Fibroblast of lung (primary cell): ENCODE data around the gene PLB1. TPM values are rescaled to one million over a fixed set of nuclear protein-coding genes. Genes with fewer than 3 reads are reported as not detected.

Experiments used
- DNase-seq, 2 donors: peaks; one replicate each; pipeline versions ENCODE4 v3.0.0 to v3.0.0-alpha.2; 2010; ENCODE audit warnings: low read depth in 2 of 2
- H2AFZ ChIP-seq: 2 replicates; pipeline ENCODE4 v1.5.1; 2012; ENCODE audit warnings: low read length, control low read depth, inconsistent platforms
- H3K27ac ChIP-seq: 2 replicates; pipeline ENCODE4 v1.5.1; 2011; ENCODE audit warnings: low read length, control low read depth; ENCODE audit not compliant: insufficient read depth
- H3K27me3 ChIP-seq: 2 replicates; pipeline ENCODE4 v1.5.1; 2011; ENCODE audit warnings: mild to moderate bottlenecking, low read length; ENCODE audit not compliant: control insufficient read depth, insufficient read depth
- H3K36me3 ChIP-seq: 2 replicates; pipeline ENCODE4 v1.5.1; 2011; ENCODE audit warnings: low read length; ENCODE audit not compliant: control insufficient read depth, insufficient read depth
- H3K4me1 ChIP-seq: 2 replicates; pipeline ENCODE4 v1.5.1; 2011; ENCODE audit warnings: low read length; ENCODE audit not compliant: control insufficient read depth, insufficient read depth; ENCODE audit errors: extremely low read depth
- H3K4me2 ChIP-seq: 2 replicates; pipeline ENCODE4 v1.5.1; 2011; ENCODE audit warnings: low read length, control low read depth; ENCODE audit not compliant: insufficient read depth; ENCODE audit errors: extremely low read depth
- H3K4me3 ChIP-seq, 4 experiments: fragments of 200-600 bp in 1 of 4; sonication (generic) in 1 of 4; replicated peaks in 1 of 4; 2 replicates each; pipeline ENCODE4 v1.5.1; 2011 to 2016; ENCODE audit warnings: low read length in 4 of 4, low read depth in 3 of 4, mild to moderate bottlenecking in 3 of 4, control low read depth in 2 of 4, inconsistent platforms in 1 of 4, mixed read lengths in 1 of 4; ENCODE audit not compliant: insufficient read depth in 1 of 4; ENCODE audit errors: control extremely low read depth in 1 of 4
- H3K79me2 ChIP-seq: 2 replicates; pipeline ENCODE4 v1.5.1; 2012; ENCODE audit warnings: mild to moderate bottlenecking, low read length, inconsistent platforms; ENCODE audit not compliant: control insufficient read depth, insufficient read depth
- H3K9ac ChIP-seq: 2 replicates; pipeline ENCODE4 v1.5.1; 2011; ENCODE audit warnings: mild to moderate bottlenecking, low read length, control low read depth; ENCODE audit not compliant: insufficient read depth
- H3K9me3 ChIP-seq: 2 replicates; pipeline ENCODE4 v1.5.1; 2012; ENCODE audit warnings: low read depth, low read length; ENCODE audit not compliant: control insufficient read depth, insufficient read depth
- H4K20me1 ChIP-seq: 2 replicates; pipeline ENCODE4 v1.5.1; 2011; ENCODE audit warnings: low read length; ENCODE audit not compliant: control insufficient read depth, insufficient read depth; ENCODE audit errors: extremely low read depth
- CTCF ChIP-seq, 2 donors: IDR thresholded peaks in 1 of 2; conservative IDR thresholded peaks in 1 of 2; 1 replicate in 1 of 2; 2 replicates in 1 of 2; pipeline ENCODE4 v1.5.1; 2011 to 2012; ENCODE audit warnings: low read length in 2 of 2, control low read depth in 1 of 2, inconsistent platforms in 1 of 2, low read depth in 1 of 2, mild to moderate bottlenecking in 1 of 2
- EZH2 ChIP-seq: IDR thresholded peaks from 2 replicates; pipeline ENCODE4 v1.5.1; 2012; ENCODE audit warnings: low read length, control low read depth, mild to moderate bottlenecking; ENCODE audit errors: missing control alignments
- polyA plus RNA-seq, 2 donors: library from polyadenylated mRNA; depleted of rRNA in 1 of 2; stranded (reverse) in 1 of 2; unstranded in 1 of 2; fragments of >200 nt; gene quantifications; 2 replicates each; pipeline ENCODE4 v1.2.1, GENCODE V29; 2011 to 2012; ENCODE audit warnings: missing spikeins in 1 of 2
- total RNA-seq: library from RNA; depleted of rRNA; stranded (reverse); fragments of >200 nt; gene quantifications from 2 replicates; pipeline ENCODE4 v1.2.1, GENCODE V29; 2014

PLB1 gene
- total and polyA plus RNA-seq, 2 donors (not counting 1 experiment from before 2014, with no cell fraction given): 0.70 to 1.8 TPM

DNA sequence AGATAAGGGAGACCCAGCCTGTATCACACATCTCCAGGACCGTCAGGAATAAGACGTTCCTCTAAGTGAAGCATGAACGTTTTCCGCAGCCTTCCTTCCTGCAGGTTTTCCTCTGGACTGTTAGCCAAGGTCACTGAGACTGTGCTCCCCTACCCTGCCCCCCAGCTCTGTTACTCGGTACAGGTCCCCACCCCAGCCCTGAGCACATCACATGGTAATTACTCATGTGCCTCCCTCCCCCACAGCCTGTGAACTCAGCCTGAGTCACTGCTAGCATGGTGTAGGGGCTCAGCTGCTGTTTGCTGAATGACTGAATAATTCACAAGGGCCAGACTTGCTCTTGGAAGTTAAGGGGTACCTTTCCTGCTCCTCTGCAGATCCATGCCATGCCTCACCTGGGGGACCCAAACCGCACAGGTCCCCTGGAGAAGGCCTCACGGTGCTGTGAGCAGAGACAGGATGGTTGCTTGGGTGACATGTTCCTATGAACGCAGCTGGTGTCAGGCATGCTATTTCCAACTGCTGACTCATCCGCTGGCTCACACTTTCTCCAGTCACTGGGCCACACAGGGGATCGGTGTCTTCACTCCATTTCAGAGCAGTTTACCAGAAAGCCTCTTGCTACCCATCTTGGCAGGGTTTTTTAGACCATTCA, 88.2 kb downstream of the PLB1 start:
- H2AFZ ChIP-seq: peak overlapping the region; percentile 84
- H3K4me1 ChIP-seq: peaks cover 23% of the 10 kb centered on the region
- H3K4me3 ChIP-seq: peak overlapping the region in 2 of 4 experiments; percentile 7 to 36

DNA sequence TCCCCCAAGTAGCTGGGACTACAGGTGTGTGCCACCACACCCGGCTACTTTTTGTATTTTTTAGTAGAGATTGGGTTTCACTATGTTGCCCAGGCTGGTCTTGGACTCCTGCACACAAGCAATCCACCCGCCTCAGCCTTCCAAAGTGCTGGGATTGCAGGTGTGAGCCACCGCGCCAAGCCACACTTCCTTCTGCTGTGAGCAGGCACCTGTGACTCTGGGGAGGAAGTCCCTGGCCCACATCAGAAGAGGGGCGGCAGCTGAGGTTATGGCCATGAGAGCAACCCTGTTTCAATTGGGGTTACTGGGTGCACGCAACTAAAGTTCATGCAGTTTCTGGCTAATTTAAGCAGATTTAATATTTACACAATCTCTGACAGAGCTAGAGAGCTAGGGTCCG, 91.0 kb downstream of the PLB1 start:
- no peak for DNase-seq
- Histone ChIP-seq H3K9me3 (no peaks in the 10 kb centered on the region), H3K79me2 (no peaks in the 10 kb centered on the region), H3K4me3 (no peak overlapping the region), H3K9ac (no peak overlapping the region), H4K20me1 (no peaks in the 10 kb centered on the region), H2AFZ (no peak overlapping the region), H3K36me3 (no peaks in the 10 kb centered on the region), H3K4me2 (no peak overlapping the region), H3K4me1 (peaks cover 23% of the 10 kb centered on the region), H3K27ac (no peak overlapping the region), H3K27me3 (no peaks in the 10 kb centered on the region)
- TF ChIP-seq EZH2 (no peak), CTCF (conservative IDR thresholded peaks at IDR 0.05 in 1 of 2, IDR thresholded peaks at IDR 0.05 in 1 of 2; ENCODE audit: low read depth in 1 of 2, low read length in 2 of 2) (no peak)

More for the DNA sequence above, 88.2 kb downstream of the PLB1 start:
- Histone ChIP-seq H3K27ac (peak overlapping the region; percentile 97), H4K20me1 (no peaks in the 10 kb centered on the region), H3K4me2 (peak overlapping the region; percentile 74), H3K79me2 (no peaks in the 10 kb centered on the region), H3K27me3 (no peaks in the 10 kb centered on the region), H3K9me3 (no peaks in the 10 kb centered on the region), H3K9ac (no peak overlapping the region), H3K36me3 (no peaks in the 10 kb centered on the region)
- peak; percentile 95 to 96 for DNase-seq
- TF ChIP-seq EZH2: no peak

GRCh38 chr2:28587526-28588291, 91.8 kb downstream of the PLB1 start:
- H3K4me2 ChIP-seq: no peak overlapping the region
- peaks cover 21% of the 10 kb centered on the region for H3K4me1 ChIP-seq
- no peak overlapping the region for H3K9ac ChIP-seq
- no peaks in the 10 kb centered on the region for H3K36me3 ChIP-seq
- no peak for DNase-seq
- H3K27me3 ChIP-seq: no peaks in the 10 kb centered on the region
- no peak overlapping the region for H3K27ac ChIP-seq
- H4K20me1 ChIP-seq: no peaks in the 10 kb centered on the region
- H2AFZ ChIP-seq: peak overlapping the region; percentile 8
- TF ChIP-seq EZH2 (no peak), CTCF (conservative IDR thresholded peaks at IDR 0.05 in 1 of 2, IDR thresholded peaks at IDR 0.05 in 1 of 2; ENCODE audit: low read depth in 1 of 2, low read length in 2 of 2) (no peak)
- H3K79me2 ChIP-seq: no peaks in the 10 kb centered on the region
- no peak overlapping the region for H3K4me3 ChIP-seq
- H3K9me3 ChIP-seq: no peaks in the 10 kb centered on the region
